Fibroblast of villous mesenchyme (primary cell): Measurements from ENCODE around the gene CCNDBP1. TPM values are rescaled to one million over a fixed set of nuclear protein-coding genes. Genes with fewer than 3 reads are reported as not detected.

ENCODE experiments used
- DNase-seq: peaks from one replicate; pipeline ENCODE4 v3.0.0-alpha.2; 2010; ENCODE audit warnings: low read depth
- H3K4me3 ChIP-seq: 2 replicates; pipeline ENCODE4 v1.5.1; 2011; ENCODE audit warnings: low read depth, mild to moderate bottlenecking, low read length
- CTCF ChIP-seq: IDR thresholded peaks from 2 replicates; pipeline ENCODE4 v1.5.1; 2012; ENCODE audit warnings: low read depth, mild to moderate bottlenecking, low read length; ENCODE audit not compliant: insufficient read depth
- total RNA-seq: library from RNA; depleted of rRNA; stranded (reverse); fragments of >200 nt; gene quantifications from 2 replicates; pipeline ENCODE4 v1.2.3, GENCODE V29; 2012

Gene CCNDBP1
- total RNA-seq, 1 donor = 67.8 TPM

GRCh38 chr15:43238671-43239131 lies 53.5 kb downstream of the CCNDBP1 start:
- H3K4me3 ChIP-seq = no peak overlapping the region
- no peak for DNase-seq
- TF ChIP-seq CTCF = no peak

DNA sequence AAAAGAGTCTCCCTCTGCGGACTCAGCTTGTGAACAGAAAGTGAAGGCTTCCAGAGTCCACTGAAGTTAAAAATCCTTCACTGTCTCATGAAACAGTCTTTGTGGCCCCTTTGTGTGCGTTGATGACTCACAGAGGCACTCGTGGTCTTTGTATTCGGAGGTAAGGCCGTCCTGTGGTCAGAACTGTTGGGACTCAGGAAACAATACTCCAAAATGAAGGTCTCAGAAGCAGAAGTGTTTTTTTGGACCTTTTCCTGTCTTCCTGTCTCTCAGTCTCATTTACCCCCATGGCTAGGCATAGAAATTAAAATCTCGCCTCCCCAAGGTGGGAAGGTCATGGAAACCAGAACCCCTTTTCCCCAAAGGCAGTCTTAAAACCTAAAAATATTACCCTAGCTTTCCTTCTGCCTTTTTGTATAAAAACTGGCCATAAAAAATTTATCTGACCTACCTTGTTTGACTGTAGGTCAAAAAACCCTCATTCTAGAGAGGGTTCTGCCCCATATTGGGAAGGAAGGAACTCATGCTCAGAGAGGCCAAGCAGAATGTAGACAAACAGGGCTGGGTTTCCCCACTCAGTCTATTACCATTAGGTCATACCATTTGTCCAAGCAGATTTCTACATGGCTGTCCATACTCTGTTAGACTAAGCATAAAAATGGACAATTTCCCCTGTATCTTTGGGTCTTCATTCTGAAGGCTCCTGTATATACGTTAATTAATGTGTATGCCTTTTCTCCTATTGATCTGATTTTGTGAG lies 54.7 kb downstream of the CCNDBP1 start:
- DNase-seq = no peak
- no peak overlapping the region for H3K4me3 ChIP-seq
- TF ChIP-seq CTCF = no peak

DNA sequence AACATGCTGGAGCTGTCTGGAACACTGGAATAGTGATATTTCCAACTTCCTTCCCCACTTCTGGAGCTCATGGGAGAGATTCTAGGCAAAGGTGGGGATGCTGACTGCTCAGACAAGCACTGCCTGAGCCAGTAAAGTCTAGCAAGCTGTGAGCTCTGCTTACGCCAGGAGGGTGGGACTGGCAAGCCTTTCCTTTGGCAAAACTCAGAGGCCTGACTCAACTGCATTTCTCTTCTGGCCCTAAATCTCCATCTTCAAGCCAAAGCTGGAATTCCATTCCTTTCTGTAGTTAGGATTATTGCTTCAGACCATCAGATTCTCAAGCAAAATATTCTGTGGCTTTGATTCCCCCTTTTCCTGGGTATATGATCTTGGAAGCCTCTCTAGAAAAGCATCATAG lies 55.9 kb downstream of the CCNDBP1 start:
- no peak for TF ChIP-seq CTCF
- no peak for DNase-seq
- H3K4me3 ChIP-seq = no peak overlapping the region

- no peak for DNase-seq
- H3K4me3 ChIP-seq = no peak overlapping the region
- TF ChIP-seq CTCF = no peak
Observed at GRCh38 chr15:43242616-43243015, 57.4 kb downstream of the CCNDBP1 start.

DNA sequence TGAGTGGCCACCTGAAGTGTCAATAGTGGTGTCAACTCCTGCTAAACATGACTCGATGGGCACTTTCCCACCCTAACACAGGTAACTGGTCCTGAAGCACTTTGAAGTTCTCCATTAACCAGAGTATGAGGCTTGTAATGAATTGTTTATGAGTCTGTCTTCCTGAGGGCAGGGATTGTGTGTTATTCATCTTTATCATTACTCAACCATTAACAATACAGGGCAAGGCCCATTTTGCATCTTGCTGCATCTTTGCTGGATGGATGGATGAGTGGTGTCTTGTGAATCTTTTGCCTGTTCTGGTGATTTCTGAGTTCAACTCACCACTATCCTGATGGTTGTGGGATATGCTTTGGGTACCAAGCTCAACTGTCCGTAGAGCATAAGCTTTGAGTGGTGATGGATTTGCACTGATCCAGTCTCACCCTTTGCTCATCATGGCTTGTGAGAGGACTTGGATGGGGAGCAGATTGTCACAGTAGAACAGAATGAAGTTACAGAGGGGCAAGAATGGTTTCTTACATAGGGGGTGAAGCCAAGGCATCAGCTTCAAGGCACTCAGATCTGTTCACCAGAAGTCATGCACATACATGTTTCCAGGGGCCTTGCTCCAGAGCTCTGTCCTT lies 57.9 kb downstream of the CCNDBP1 start:
- DNase-seq = no peak
- no peak for TF ChIP-seq CTCF
- no peak overlapping the region for H3K4me3 ChIP-seq

- DNase-seq = no peak
- no peak for TF ChIP-seq CTCF
- no peak overlapping the region for H3K4me3 ChIP-seq
Observed at GRCh38 chr15:43244092-43244491, 58.9 kb downstream of the CCNDBP1 start.
